Esophagus muscularis mucosa (tissue), 4 donors: ENCODE results near the gene SIX5. TPM values are rescaled to one million over a fixed set of nuclear protein-coding genes. Genes with fewer than 3 reads are reported as not detected.

ENCODE experiments used
- DNase-seq: peaks from one replicate; pipeline ENCODE4 v3.0.0-alpha.2; 2017; ENCODE audit errors: extremely low spot score
- H3K27ac ChIP-seq, 4 donors: fragments of 200-600 bp; sonication (generic); replicated peaks in 1 of 4; 1 replicate in 3 of 4; 2 replicates in 1 of 4; pipeline ENCODE4 v1.5.1; 2016 to 2019; ENCODE audit warnings: mild to moderate bottlenecking in 1 of 4
- H3K27me3 ChIP-seq, 4 donors: fragments of 200-600 bp; sonication (generic); one replicate each; pipeline versions ENCODE4 v1.5.1 to v1.6.0; 2016 to 2019
- H3K36me3 ChIP-seq, 4 donors: fragments of 200-600 bp; sonication (generic); one replicate each; pipeline ENCODE4 v1.5.1; 2016 to 2019
- H3K4me1 ChIP-seq, 4 donors: fragments of 200-600 bp; sonication (generic); one replicate each; pipeline ENCODE4 v1.5.1; 2016 to 2019
- H3K4me3 ChIP-seq, 4 donors: fragments of 200-600 bp; sonication (generic); 1 replicate in 2 of 4; 2 replicates in 2 of 4; pipeline ENCODE4 v1.5.1; 2016 to 2019; ENCODE audit warnings: mild to moderate bottlenecking in 4 of 4, moderate library complexity in 1 of 4
- H3K9me3 ChIP-seq, 4 donors: fragments of 200-600 bp; sonication (generic); 1 replicate in 3 of 4; 2 replicates in 1 of 4; pipeline ENCODE4 v1.5.1; 2016 to 2019
- EP300 ChIP-seq: sonication (generic); formaldehyde crosslinking; IDR thresholded peaks from one replicate; pipeline ENCODE4 v1.6.1; 2017; ENCODE audit warnings: antibody characterized with exemption
- POLR2A ChIP-seq: fragments of 450-650 bp; IDR thresholded peaks from one replicate; pipeline ENCODE4 v1.6.1; 2017; ENCODE audit warnings: antibody characterized with exemption, moderate library complexity, mild to moderate bottlenecking, low read depth
- POLR2AphosphoS5 ChIP-seq, 2 donors: sonication (generic); formaldehyde crosslinking; IDR thresholded peaks; one replicate each; pipeline ENCODE4 v1.6.1; 2017; ENCODE audit warnings: antibody characterized with exemption in 2 of 2
- WGBS: methylation state at CpG from one replicate; pipeline ENCODE4 v1.1.5; 2018; 5-methylcytosine and 5-hydroxymethylcytosine counted together
- intact Hi-C: fragments of 100-400 bp; cut with DNase I; formaldehyde crosslinking; loops from one replicate; pipeline ENCODE4 v1.15.1; 2023
- total RNA-seq, 4 donors: library from RNA; depleted of rRNA; stranded (reverse); fragments of >200 nt; gene quantifications; one replicate each; pipeline versions ENCODE4 v1.1.0 to v1.2.1, GENCODE V29; 2016
- TF ChIP-seq, protein P1 (sequence below), 3 experiments: fragments of 200-600 bp in 2 of 3; fragments of 450-650 bp in 1 of 3; sonication (generic) in 2 of 3; IDR thresholded peaks; one replicate each; pipeline ENCODE4 v1.5.1; 2017 to 2019; ENCODE audit warnings: antibody characterized with exemption in 3 of 3, mild to moderate bottlenecking in 2 of 3, moderate library complexity in 1 of 3

The SIX5 gene
- total RNA-seq, 4 donors from 2014 or later, result 18.2 to 39.9 (median 28.8) TPM

DNA sequence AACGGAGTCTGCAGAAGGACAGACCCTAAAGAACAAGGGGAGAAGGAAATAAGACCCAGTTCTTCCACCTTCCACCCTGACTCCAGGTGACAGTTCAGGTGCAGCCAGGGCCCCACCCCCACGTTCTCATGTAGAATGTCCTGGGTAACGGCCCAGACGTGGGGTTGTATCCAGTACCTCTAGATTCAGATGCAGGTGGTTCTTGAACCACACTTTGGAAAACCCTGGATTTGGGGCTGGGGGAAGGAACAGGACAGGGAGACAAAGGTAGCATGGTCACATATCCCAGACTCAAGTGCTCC lies 11.0 kb upstream of the SIX5 start:
- intact Hi-C loops, result no loop called here
- Histone ChIP-seq H3K9me3 (no peaks in the 10 kb centered on the region), H3K27me3 (no peaks in the 10 kb centered on the region), H3K36me3 (peaks cover 24 to 39% (median 33%) of the 10 kb centered on the region in 4 donors), H3K4me3 (peak overlapping the region; percentile 61 to 82 (median 78)), H3K4me1 (peaks cover 51 to 78% (median 74%) of the 10 kb centered on the region in 4 donors), H3K27ac (peak overlapping the region; percentile 94 to 97 (median 95))
- 20% methylated on average over 4 of the region's 4 CpGs for WGBS
- TF ChIP-seq POLR2A, result no peak
- TF ChIP-seq POLR2AphosphoS5 (IDR thresholded peaks at IDR 0.05), result no peak
- no peak for TF ChIP-seq EP300
- TF ChIP-seq, protein P1, sequence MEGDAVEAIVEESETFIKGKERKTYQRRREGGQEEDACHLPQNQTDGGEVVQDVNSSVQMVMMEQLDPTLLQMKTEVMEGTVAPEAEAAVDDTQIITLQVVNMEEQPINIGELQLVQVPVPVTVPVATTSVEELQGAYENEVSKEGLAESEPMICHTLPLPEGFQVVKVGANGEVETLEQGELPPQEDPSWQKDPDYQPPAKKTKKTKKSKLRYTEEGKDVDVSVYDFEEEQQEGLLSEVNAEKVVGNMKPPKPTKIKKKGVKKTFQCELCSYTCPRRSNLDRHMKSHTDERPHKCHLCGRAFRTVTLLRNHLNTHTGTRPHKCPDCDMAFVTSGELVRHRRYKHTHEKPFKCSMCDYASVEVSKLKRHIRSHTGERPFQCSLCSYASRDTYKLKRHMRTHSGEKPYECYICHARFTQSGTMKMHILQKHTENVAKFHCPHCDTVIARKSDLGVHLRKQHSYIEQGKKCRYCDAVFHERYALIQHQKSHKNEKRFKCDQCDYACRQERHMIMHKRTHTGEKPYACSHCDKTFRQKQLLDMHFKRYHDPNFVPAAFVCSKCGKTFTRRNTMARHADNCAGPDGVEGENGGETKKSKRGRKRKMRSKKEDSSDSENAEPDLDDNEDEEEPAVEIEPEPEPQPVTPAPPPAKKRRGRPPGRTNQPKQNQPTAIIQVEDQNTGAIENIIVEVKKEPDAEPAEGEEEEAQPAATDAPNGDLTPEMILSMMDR (IDR thresholded peaks at IDR 0.05), result no peak
- DNase-seq, result no peak

DNA sequence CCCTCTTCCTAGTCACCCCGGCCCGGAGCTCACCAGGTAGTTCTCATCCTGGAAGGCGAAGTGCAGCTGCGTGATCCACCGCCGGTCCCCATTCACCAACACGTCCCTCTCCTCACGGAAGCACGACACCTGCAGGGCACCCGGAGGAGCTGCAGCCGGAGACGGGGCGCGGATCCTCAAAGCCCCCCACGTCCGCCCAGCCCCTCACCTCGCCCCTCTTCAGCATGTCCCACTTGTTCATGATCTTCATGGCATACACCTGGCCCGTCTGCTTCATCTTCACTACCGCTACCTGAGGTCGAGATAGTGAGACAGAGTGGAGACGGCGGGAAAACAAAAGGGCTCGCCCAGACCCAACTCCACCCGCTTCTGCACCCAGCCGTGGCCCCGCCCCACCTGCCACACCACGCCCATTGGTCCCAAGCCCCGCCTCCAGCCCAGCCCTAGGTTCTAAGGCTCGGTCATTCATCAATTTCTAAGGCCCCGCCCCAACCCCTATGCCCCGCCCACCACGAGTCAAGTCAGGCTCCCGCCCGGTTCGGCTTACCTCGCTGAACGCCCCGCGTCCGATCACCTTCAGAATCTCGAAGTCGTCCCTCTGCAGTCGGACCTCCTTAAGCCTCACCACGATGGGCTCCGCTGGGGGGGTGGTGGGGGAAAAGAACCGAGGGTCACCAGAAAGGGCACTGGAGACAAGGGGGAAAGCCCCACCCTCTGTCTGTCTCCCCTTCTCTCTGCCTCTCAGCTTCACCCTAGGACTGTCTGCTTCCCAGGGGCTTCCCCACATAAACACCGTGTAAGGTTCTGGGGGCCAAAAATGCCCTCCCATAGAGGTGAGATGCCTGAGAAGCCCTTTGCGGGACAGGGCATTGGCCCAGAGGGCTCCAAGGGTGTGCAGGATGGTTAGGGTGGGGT lies 10.4 kb upstream of the SIX5 start:
- Histone ChIP-seq H3K4me1 (peaks cover 45 to 72% (median 68%) of the 10 kb centered on the region in 4 donors), H3K36me3 (peaks cover 30 to 41% (median 38%) of the 10 kb centered on the region in 4 donors), H3K4me3 (peak overlapping the region; percentile 61 to 82 (median 78)), H3K27ac (peak overlapping the region; percentile 94 to 97 (median 95)), H3K27me3 (no peaks in the 10 kb centered on the region), H3K9me3 (no peaks in the 10 kb centered on the region)
- intact Hi-C loops, result no loop called here
- 10% methylated on average over 47 of the region's 48 CpGs for WGBS
- no peak for TF ChIP-seq POLR2A
- TF ChIP-seq, protein P1 (IDR thresholded peaks at IDR 0.05), result peak; percentile 53 to 82 (median 78)
- no peak for TF ChIP-seq EP300
- peak; percentile 47 to 80 for TF ChIP-seq POLR2AphosphoS5 (IDR thresholded peaks at IDR 0.05)
- DNase-seq, result peak; percentile 98

DNA sequence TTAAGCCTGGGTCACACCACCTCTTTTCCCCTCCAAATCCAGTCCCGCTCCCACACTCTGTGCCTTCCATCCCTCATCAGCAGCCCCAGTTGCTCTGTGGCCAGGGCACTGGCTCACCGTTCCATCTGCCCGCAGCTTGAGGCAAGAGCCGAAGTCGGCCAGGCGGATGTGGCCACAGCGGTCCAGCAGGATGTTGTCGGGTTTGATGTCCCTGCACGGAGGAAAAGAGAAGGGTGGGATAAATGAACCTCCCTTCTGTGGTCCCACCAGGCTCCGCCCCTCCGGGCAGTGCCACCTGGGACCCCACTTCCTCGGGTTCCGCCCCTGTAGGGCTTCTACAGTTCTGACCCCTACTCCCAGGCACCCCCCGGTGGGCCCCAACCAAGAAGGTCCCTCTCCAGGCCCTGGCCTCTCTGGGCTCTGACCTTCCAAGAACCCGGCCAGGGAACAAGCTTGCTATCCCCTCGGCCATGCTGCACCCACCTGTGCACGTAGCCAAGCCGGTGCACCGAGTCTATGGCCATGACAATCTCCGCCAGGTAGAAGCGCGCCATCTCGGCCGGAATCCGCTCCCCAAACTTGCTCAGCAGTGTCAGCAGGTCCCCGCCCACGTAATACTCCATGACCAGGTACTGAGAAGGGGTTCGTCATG lies 9.1 kb upstream of the SIX5 start:
- H3K27me3 ChIP-seq, result no peaks in the 10 kb centered on the region
- peaks cover 33 to 50% (median 45%) of the 10 kb centered on the region in 4 donors for H3K36me3 ChIP-seq
- intact Hi-C loops, result no loop called here
- H3K27ac ChIP-seq, result peak overlapping the region; percentile 94 to 97 (median 95)
- peaks cover 31 to 59% (median 55%) of the 10 kb centered on the region in 4 donors for H3K4me1 ChIP-seq
- DNase-seq, result no peak
- WGBS, result 81% methylated on average over 24 of the region's 28 CpGs
- no peaks in the 10 kb centered on the region for H3K9me3 ChIP-seq
- TF ChIP-seq POLR2A, result no peak
- TF ChIP-seq EP300, result no peak
- no peak for TF ChIP-seq POLR2AphosphoS5 (IDR thresholded peaks at IDR 0.05)
- TF ChIP-seq, protein P1 (IDR thresholded peaks at IDR 0.05), result no peak
- H3K4me3 ChIP-seq, result no peak overlapping the region

DNA sequence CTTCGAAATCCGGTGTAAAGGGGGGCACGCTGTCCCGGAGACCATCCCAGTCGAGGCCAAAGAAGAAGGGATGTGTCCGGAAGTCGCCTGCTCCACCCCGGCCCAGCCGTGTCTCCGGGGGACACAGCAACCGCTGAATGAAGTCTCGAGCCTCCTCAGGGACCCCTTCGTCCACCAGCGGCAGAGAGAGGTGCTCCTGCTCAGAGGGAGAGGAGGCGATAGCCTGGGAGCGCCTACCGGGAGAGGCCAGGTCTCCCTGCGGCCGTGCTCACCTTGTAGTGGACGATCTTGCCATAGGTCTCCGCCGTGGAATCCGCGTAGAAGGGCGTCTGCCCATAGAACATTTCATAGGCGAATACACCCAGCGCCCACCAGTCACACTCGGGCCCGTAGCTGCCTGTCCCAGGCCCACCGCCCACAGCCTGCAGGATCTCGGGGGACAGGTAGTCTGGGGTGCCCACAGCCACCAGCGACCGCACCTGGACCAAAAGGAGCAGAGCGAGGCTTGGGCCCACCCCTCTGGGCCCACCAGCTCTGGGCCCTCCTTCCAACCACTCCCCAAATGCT lies 8.4 kb upstream of the SIX5 start:
- 86% methylated on average over 19 of the region's 34 CpGs for WGBS
- Histone ChIP-seq H3K27ac (peak overlapping the region in 3 of 4 donors; percentile 94 to 97 (median 96)), H3K4me3 (no peak overlapping the region), H3K4me1 (peaks cover 28 to 59% (median 52%) of the 10 kb centered on the region in 4 donors), H3K9me3 (no peaks in the 10 kb centered on the region), H3K27me3 (no peaks in the 10 kb centered on the region), H3K36me3 (peaks cover 33 to 57% (median 48%) of the 10 kb centered on the region in 4 donors)
- TF ChIP-seq POLR2AphosphoS5 (IDR thresholded peaks at IDR 0.05) (no peak), POLR2A (no peak)
- TF ChIP-seq, protein P1 (IDR thresholded peaks at IDR 0.05), result no peak
- intact Hi-C loops, result no loop called here
- no peak for DNase-seq
